ENCODE results near the gene LCN12.

The LCN12 gene

DNA sequence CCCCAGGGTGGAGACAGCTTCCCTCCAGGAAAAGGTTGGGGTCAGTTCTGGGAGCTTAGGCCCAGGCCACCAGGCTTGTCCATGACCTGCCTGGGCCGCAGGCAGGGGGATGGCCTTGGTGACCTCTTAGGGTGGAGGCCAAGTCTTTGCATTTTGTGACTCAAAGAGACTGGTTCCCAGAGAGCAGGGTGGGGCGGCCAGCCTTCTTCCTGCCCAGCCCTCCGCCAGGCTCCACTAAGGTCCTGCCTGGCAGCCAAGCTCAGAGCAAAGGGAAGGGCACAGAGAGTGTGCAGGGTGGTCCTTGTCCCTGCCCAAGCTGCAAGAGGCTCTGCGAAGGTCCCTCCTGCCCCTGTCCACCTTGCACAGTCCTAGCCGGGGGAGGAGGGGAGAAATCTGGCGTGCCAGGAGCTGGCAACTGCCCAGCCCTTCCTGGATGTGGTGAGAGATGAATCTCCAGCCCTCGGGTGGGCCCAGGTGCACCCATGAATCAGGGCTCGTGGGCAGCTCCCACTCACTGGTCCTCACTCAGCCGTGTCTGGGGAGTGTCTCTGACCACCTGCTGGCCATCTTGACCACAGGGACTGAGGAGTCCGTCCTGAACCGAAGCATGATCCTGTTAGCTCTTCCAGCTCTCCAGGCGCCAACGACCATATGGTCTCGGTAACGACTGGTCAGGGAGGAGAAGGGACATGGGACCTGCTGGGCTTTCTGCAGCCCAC is 22.9 kb downstream of the LCN12 start:
- DNase-seq (ENCODE audit: low spot score) = no peak

DNA sequence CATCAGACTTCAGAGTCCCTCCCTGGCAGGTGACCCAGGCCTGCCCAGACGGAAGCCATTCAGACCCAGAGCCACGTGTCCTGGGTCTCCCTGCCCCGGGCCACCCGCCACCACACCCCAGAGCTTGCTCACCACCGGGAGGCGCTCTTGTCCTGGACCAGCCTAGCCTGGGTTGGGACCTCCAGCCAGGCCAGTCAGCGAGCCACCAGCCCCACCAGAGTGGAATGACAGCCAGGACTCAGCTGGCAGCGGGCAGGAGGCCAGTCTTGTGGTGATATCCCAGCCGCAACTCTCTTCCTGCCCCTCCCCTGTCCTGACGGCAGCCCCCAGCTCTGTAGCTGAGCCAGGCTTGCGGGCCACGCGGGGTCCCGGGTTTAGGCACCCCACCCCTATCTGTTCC is 23.6 kb downstream of the LCN12 start:
- no peak for DNase-seq (ENCODE audit: low spot score)

DNA sequence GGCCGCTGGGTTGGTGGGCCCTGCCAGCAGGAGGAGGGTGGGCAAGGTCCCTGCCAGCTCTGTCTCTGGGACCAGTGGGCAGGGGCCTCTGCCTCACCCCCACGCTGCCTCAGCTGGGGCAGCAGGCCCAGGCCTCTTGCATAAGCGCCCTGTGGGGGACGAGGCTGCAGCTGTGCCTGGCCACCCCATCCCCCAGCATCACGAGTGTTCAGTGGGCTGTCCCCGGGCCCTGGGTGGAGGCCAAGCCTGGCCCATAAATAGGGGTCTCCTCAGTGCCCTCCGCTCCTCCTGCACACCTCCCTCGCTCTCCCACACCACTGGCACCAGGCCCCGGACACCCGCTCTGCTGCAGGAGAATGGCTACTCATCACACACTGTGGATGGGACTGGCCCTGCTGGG is 25.1 kb downstream of the LCN12 start, which contains the start of gene PTGDS:
PTGDS (plus strand) TSS at position 282 of the 400 bp plus-strand sequence; CDS start at position 357, 75 bp downstream.
- DNase-seq (ENCODE audit: low spot score) = no peak

DNA sequence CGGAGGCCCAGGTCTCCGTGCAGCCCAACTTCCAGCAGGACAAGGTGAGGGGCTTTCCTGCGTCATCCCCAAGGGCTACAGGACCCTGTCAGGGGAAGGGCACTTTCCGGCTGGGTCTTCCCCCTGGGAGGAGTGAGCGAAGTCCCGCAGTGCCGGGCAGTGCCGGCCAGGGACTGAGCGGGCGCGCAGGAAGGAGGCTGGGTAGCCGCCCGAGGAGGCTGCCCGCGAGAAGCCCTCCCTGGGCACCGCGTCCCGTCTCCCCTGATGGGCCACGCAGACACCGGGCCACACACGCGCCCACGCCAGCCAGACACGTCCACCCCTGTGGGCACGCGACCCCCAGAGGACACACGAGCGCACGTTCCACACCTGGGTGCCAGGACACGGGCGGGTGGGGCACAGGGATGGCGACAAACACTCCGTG is 25.6 kb downstream of the LCN12 start:
- DNase-seq (ENCODE audit: low spot score) = no peak

DNA sequence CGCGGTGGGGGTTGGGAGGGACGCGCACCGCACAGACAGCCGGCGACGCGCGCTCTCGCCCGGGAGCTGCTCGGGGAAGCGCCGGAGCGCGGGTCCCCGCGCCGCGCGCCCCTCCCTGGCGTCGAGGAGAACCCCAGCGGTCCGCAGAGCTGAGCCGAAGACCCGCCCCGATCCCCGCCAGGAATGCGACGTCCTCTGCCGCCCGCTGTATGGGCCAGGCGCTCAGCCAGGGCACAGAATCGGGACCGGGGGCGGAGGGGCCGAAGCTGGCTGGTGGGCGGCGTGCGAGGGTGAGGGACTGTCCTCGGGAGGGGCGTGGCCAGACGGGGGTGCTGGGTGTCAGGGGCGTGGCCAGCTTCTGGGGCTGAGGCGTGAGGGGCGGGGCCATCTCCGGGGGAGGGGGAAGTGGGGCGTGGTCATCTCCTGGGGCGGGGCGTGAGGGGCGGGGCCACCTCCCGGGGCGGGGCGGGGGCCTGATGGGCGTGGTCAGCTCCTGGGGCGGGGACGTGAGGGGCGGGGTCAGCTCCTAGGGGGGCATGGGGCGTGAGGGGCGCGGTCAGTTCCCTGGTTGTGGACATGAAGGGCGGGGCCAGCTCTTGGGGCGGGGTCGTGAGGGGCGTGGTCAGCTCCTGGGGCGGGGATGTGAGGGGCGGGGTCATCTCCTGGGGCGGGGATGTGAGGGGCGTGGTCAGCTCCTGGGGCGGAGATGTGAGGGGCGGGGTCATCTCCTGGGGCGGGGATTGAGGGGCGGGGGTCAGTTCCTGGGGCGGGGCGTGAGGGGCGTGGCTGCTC is 26.2 kb downstream of the LCN12 start:
- DNase-seq (ENCODE audit: low spot score) = peak; percentile 97

DNA sequence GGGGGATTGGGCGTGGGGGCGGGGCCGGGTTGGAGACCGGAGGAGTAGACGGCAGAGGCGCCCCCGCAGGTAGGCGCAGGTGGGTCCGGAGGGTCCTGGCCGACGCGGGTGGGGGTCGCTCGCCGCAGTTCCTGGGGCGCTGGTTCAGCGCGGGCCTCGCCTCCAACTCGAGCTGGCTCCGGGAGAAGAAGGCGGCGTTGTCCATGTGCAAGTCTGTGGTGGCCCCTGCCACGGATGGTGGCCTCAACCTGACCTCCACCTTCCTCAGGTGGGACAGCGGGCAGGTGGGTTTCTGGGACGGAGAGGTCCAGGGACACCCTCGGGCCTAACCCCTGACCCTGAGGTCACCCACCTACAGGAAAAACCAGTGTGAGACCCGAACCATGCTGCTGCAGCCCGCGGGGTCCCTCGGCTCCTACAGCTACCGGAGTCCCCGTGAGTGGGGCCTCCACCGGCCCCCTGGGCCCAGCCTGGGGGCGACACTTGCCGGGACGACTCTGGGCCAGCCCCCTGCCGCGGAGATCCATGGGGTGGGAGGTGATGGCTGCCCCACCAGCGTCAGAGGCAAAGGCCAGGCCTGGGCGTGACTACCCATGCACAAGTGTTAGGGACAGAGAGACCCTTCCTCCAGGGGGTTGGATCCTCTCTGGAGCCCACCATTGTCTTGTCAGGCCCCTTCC is 26.9 kb downstream of the LCN12 start:
- DNase-seq (ENCODE audit: low spot score) = no peak

DNA sequence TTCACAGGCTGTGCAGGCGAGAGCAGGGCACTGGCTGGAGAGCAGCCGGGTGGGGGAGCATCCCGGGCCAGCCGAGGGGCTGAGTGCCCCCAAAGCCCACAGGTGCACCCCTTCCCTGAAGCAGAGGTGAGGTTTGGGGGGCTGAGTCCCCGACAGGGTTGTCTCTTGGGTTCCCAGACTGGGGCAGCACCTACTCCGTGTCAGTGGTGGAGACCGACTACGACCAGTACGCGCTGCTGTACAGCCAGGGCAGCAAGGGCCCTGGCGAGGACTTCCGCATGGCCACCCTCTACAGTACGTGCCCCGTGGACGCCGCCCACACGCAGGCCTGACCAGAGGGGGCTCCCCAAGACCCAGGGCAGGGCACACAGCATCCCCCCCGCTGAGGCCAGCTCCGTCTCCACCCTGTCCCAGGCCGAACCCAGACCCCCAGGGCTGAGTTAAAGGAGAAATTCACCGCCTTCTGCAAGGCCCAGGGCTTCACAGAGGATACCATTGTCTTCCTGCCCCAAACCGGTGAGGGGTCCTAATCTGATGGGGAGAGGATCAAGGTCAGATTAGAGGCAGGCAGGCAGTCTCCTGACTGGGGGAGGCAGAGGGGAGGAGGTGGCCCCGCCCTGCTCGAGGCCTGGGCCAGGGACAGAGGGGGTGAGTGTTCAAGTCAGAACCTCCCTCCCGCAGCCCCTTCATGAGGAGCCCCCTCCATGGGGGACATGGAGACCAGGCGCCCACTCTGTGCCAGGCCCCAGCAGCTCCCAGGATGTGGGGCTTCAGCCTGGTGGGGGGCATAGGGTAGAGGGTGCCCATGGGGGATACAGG is 27.9 kb downstream of the LCN12 start:
- no peak for DNase-seq (ENCODE audit: low spot score)

DNA sequence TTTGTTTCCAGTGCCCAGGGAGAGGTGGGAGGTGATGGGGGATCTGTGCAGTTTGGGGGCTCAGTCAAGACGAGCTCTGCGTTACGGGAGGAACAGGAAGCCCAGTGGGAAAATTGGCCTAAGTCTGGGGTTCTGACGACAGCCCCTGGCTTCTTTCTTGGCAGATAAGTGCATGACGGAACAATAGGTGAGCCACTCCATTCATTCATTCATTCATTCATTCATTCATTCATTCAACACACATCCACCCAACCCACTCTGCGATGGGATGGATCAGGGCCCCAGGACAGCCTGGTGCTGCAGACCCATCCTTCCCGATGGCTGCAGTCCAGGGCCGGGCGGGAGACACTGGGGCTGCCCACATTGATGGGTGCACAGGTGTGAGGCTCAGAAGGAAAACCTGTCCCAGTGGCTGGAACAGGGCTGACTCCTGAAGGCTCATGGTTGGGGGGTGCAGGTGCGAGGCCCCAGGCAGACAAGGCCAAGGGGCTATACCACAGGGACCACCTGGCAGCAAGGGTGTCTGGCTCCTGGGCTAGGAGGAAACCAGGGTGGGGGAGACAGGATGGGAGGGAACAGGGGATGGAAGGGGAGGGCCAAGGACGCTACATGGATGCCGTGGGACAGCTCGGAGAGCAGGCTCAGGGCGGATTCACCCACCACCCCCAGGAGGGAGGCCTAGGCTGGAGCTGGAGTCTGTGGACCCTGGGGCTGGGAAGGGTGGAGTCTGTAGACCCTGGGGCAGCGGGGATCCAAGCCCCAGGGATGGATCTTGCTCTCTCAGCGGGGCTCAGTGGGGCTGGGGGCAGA is 28.8 kb downstream of the LCN12 start:
- no peak for DNase-seq (ENCODE audit: low spot score)

DNA sequence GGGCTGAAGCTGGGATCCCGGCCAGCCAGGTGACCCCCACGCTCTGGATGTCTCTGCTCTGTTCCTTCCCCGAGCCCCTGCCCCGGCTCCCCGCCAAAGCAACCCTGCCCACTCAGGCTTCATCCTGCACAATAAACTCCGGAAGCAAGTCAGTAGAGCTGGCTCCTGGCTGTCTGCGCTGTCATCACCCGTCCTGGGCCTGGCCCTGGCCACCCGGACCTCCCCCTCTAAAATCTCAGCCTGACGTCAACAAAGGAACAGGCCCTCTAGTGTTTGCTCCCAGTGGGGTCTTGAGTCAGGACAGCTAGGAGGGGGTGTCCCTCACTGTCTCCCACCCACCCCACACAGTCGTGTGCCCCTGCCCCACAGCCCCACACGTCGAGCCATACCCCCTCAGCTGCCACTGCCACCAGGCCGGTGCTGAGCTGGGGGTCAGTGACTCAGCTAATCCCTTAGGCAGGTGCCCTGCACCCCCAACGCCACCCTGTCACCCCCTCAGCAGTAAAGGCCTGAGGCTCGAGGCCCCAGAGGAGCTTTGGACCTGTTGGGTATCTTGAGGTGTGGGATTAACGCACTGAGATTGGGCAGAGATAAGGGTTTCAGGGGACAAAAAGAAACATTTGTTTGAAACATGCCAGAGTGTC is 29.6 kb downstream of the LCN12 start:
- no peak for DNase-seq (ENCODE audit: low spot score)

DNA sequence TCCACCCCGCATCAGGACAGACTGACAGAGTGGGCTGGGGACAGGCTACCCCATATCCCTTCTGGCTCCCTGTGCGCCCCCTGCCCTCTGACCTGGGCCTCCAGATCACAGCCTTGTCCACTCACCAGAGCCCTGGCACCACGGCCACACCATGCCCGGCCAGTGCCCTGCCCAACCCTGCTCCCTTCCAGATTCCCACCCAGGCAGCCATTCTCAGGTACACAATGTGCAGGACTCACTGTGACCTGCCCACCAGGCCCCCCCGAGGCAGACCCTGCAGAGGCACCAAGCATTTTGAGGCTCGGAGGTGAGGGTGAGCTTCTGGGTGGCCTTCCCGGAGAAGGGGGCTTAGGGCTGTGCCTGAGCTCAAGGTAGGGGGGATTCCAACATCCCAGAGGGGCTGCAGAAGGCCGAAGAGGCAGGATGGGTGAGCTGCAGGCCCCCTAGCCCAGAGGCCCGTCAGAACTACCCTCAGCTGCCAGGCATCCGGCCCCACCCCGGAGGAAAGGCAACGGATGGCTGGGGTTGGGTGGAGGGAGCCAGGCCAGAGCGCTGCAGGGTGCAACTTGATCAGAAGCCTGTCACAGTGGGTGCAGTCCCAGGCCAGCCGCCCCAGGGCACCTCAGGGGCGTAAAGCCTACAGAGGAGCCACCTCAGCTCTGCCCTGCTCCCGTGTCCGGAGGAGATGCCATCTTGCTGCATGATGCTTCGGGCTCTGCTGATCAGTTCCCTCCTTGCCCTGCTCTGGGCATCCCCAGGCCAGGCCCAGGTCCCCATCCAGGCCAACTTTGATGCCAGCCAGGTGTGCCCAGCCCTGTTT is 30.4 kb downstream of the LCN12 start, which contains the start of gene LCNL1:
LCNL1 (plus strand) TSS at position 762 of the 820 bp plus-strand sequence. CDS start 594 bp downstream, outside the sequence.
- no peak for DNase-seq (ENCODE audit: low spot score)

DNA sequence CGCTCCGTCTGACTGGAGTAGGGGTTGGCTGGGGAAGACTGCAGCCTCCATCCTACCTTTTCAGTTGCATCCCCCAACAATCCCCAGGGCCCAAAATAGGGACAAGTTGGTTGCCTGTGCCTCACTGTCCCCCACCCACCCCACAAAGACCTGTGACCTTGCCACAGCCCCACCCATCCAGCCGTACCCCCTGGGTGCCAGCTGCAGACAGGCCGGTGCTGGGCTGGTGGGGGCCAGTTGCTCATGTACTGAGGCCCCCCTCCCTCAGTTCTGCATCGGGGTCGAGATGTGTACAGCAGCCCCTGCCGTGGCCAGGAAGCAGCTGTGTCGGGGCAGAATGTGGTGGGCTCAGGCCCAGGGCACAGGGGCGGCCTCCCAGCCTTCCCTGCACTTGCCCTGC is 31.1 kb downstream of the LCN12 start:
- DNase-seq (ENCODE audit: low spot score) = no peak

DNA sequence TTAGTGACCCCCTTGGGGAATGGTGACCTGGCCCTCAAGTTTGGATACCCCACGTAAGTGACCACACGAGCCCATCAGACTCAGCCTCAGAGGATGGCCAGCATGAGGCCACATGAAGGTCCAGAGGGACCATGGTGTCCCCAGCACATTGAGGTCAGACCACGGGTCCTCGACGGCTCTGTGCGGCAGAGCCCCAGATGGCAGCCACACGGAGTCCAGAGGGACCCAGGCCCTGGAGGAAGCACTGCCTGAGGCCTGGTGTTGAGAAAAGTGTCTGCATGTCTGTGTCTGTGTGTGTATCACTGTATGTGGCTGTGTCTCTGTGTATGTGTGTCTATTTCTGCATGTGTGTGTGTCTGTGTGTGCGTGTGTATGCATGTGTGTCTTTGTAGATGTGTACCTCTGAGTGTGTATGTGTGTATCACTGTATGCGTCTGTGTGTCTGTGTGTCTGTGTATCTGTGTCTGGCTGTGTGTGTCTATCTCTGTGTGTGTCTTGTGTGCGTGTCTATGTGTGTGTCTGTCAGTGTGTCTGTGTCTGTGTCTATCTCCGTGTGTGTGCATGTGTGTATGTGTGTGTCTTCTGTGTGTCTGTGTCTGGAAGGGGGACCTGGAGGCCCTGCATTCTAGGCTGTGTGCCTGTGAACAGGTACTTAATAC is 31.7 kb downstream of the LCN12 start:
- DNase-seq (ENCODE audit: low spot score) = no peak

DNA sequence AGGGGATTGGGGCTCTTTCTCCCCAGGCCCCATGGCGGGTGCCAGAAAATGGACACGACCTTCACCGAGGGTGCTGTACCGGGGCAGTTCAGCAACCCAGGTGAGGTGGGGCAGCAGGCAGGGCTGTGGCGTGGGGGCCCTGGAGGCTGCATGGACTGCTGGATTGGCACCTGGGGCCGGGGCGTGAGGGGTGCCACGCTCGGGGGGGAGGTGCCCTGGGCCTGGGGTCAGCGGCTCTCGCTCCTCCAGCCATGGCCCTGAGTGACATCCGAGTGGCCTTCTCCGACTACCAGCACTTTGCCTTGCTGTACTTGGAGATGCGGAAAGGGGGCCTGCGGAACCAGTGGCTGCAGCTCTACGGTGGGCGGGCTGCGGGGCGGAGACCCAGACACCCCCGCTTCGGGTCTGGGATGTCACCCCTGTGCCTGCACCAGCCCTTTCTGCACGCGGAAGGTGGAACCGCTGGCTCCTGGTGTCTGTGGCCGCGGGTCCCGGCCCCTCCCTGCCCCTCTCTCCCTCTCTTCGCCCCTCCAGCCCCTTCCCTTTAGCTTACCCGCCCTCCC is 32.5 kb downstream of the LCN12 start:
- DNase-seq (ENCODE audit: low spot score) = no peak

DNA sequence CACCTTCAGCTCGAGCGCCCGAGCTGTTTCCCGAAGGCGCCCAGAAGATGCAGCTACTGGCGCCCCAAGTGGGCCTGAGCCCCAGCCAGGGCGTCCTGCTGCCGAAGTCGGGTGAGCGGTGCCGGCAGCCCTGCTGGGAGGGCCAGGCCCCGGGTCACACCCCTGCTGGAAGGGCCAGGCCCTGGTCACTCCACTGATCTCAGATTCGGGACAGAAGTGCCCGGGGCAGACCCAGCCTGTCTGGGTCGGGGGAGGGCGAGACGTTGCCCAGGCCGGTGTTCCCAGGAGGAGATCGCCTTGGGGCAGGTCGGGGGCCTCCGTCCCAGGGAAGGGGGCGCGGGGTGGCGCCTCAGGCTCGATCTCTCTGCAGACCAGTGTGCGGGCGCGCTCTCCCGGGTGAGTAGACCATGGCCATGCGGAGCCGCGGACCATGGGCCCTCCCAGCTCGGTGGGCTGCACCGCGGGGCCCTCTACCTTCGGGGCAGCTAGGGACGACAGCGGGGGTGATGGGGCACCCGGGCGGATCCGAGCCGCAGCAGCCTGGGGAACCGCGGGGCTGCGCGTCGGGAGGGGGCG is 33.0 kb downstream of the LCN12 start:
- DNase-seq (ENCODE audit: low spot score) = no peak

DNA sequence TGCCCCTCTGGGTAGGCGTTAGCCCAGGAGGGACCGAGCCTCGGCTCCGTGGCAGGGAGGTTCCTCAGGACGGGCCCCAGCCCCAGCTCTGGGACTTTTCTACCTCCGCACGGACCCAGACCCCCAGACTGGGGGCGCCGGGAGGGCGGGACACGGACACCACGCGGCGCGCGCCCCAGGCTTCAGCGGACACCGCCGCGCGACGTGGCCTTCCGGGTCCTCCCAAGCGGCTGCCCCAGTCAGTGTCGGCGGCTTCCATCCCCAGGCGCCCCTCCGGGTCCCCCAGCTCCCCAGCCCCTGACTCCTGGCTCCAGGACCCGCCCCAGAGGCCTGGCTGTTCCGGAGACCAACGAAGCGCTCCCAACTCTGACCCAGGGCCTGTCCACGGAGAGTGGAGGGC is 33.8 kb downstream of the LCN12 start:
- DNase-seq (ENCODE audit: low spot score) = no peak

DNA sequence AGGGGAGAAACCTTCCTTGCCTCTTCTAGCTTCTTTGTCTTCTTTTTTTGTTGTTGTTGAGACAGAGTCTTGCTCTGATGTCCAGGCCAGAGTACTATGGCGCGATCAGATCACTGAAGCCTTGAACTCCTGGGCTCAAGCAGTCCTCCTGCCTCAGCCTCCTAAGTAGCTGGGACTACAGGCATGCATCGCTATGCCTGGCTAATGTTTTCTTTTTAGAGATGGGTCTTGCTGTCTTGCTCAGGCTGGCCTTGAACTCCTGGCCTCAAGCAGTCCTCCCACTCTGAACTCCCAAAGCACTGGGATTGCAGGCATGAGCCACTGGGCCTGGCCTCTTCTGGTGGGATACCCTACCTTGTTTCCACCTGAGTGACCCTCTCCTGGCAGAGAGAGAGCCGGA is 36.8 kb downstream of the LCN12 start:
- no peak for DNase-seq (ENCODE audit: low spot score)

DNA sequence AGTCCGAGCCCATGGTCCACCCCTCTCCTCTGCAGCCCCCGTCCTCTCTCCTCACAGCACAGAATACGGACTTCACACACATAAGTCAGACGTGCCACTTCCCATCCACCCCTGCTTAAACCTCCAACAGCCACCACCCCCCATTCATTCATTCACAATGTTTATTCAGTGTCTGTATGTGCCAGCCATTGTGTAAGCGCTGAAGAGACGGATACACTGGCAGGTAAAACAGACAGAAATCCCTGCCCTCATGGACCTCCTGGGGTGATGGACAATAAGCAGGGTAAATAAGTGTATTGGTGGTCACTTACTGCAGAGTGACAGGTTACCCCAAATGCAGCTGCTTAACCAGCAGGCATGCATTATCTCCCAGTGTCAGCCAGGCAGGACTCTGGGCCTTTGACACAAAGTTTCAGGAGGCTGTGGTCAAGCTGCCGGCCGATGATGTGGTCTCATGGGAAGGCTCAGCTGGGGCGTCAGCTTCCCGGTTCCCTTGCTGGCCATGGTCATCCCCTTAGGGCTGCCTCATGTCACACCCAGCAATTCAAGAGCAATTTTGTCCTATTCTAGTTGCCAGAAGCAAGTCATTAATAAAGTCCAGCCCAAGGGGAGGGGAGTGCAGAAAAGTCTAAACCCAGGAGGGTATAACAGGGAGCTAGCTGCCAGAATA is 38.3 kb downstream of the LCN12 start:
- no peak for DNase-seq (ENCODE audit: low spot score)

Data from COLO829 (cell line).